ENCODE results near the gene MAST3. TPM values are rescaled to one million over a fixed set of nuclear protein-coding genes. Genes with fewer than 3 reads are reported as not detected.

MAST3 gene
- polyA plus RNA-seq, 1 experiment, result 2.8 TPM

- CTCF ChIA-PET, result interaction anchor here (0.6 to 1.7 kb wide), 4 partner anchors 10 to 44 kb away, joined by 3 to 5 read pairs (median 4); no protein-coding TSS in a partner anchor
- POLR2A ChIA-PET, result interaction anchor here (0.5 kb wide), 1 partner anchor 342 kb away, joined by 5 read pairs; no protein-coding TSS in a partner anchor
- Histone ChIP-seq H3K27me3 (ENCODE audit: control insufficient read depth, insufficient read depth, low read length) (no peaks in the 10 kb centered on the region), H3K36me3 (ENCODE audit: control insufficient read depth, insufficient read depth, low read length) (peaks cover 13% of the 10 kb centered on the region), H3K4me3 (ENCODE audit: low read depth, low read length) (no peak overlapping the region)
- DNase-seq (ENCODE audit: low read depth), result no peak
- TF ChIP-seq CTCF (IDR thresholded peaks at IDR 0.05; ENCODE audit: insufficient read depth, low read depth, low read length), result no peak
These were observed 57.8 kb downstream of the MAST3 start for GRCh38 chr19:18155095-18156087.

DNA sequence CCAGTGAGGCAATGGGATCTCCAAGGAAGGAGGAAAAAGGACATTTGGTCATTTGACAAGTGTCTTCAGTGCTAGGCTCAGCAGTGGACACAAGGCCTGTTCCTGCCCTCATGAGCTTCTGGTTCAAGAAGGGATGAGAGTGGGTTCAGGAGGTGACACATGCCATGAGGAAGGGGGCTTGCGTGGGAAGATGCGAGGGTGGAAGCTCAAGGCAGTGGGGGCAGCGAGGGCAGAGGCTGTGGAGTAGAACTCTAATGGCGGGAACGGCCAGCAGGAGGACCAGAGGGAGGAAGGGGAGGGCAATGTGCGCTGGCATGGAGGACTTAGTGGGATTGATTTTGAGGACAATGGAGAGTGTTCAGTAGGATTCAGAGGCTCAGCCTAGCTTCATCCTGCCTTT, 58.7 kb downstream of the MAST3 start:
- no peak for DNase-seq (ENCODE audit: low read depth)
- Histone ChIP-seq H3K4me3 (ENCODE audit: low read depth, low read length) (no peak overlapping the region), H3K27me3 (ENCODE audit: control insufficient read depth, insufficient read depth, low read length) (no peaks in the 10 kb centered on the region), H3K36me3 (ENCODE audit: control insufficient read depth, insufficient read depth, low read length) (peaks cover 13% of the 10 kb centered on the region)
- ChIA-PET CTCF (interaction anchor here (1.2 to 1.7 kb wide), 2 partner anchors 12 to 43 kb away, joined by 4 to 5 read pairs; no protein-coding TSS in a partner anchor), POLR2A (interaction anchor here (0.5 kb wide), 1 partner anchor 341 kb away, joined by 5 read pairs; no protein-coding TSS in a partner anchor)
- TF ChIP-seq CTCF (IDR thresholded peaks at IDR 0.05; ENCODE audit: insufficient read depth, low read depth, low read length), result no peak

DNA sequence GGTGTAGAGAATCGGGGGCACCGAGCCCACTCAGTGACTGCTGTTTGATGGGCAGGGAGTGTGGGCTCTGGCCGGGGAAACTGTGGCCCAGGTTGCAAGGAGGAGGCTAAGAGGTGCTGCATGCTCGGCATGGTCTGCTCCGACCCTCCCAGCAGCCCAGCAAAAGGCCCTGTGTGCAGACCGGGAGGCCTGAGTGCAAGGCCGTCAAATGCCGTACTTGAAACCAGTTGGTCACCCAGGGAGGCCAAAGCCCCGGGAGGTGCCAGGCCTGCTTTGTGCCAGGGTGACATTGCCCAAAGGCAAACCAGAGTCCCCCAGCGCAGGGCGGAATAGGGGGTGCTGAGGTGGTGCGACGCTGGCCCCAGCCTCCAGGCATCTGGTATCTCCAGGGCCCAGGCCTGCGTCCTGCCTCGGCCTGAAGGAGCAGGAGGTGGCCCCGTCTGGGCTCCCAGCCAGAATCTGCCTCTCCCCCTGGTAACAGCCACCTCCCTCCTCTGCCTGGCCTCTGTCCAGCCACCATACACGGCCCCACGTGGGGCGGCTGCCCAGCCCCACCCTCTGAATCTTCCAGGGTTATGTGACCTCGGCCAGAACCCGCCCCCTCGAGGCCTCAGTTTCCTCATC, 59.4 kb downstream of the MAST3 start:
- POLR2A ChIA-PET, result no interaction called here
- H3K27me3 ChIP-seq (ENCODE audit: control insufficient read depth, insufficient read depth, low read length), result no peaks in the 10 kb centered on the region
- H3K36me3 ChIP-seq (ENCODE audit: control insufficient read depth, insufficient read depth, low read length), result peaks cover 15% of the 10 kb centered on the region
- CTCF ChIA-PET, result interaction anchor here (1.2 kb wide), 1 partner anchor 11 kb away, joined by 4 read pairs; no protein-coding TSS in a partner anchor
- no peak overlapping the region for H3K4me3 ChIP-seq (ENCODE audit: low read depth, low read length)
- TF ChIP-seq CTCF (IDR thresholded peaks at IDR 0.05; ENCODE audit: insufficient read depth, low read depth, low read length), result no peak
- no peak for DNase-seq (ENCODE audit: low read depth)

DNA sequence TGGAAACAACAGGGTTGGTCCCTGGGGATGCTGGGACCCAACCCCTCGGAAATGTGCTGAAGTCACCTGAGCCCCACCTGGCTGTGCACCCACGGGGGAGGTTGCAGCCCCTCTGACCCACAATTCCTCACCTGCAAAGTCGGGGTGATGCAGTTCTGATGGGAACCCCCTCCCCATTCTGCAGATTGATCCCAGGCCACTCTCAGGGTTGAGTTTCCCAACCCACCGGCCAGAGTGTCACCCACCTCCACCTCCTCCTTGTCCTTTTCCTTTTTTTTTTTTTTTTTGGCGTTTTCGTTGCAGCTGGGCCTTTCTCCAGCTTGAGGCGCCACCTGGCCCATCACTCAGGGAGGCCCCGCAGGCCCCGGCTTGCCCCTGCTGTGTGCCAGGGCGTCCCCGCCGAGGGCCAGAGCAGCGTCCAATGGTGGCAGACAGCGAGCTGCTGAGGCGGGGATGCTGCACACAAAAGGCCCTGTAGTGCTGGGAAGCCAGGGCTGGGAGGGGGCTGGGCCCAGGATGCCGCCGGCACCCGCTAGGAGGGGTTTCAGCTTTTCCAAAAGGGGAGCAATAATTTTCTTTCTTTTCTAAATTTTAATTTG, 60.0 kb downstream of the MAST3 start:
- CTCF ChIA-PET, result interaction anchor here (0.6 to 2.3 kb wide), 5 partner anchors 10 to 838 kb away, joined by 3 to 10 read pairs (median 3); no protein-coding TSS in a partner anchor
- POLR2A ChIA-PET, result no interaction called here

More for the DNA sequence above, 60.0 kb downstream of the MAST3 start:
- H3K36me3 ChIP-seq (ENCODE audit: control insufficient read depth, insufficient read depth, low read length), result peaks cover 18% of the 10 kb centered on the region
- no peak for DNase-seq (ENCODE audit: low read depth)
- H3K4me3 ChIP-seq (ENCODE audit: low read depth, low read length), result no peak overlapping the region
- no peaks in the 10 kb centered on the region for H3K27me3 ChIP-seq (ENCODE audit: control insufficient read depth, insufficient read depth, low read length)
- TF ChIP-seq CTCF (IDR thresholded peaks at IDR 0.05; ENCODE audit: insufficient read depth, low read depth, low read length), result no peak
